ENCODE measurements around the gene TMEM254. TPM values are rescaled to one million over a fixed set of nuclear protein-coding genes. Genes with fewer than 3 reads are reported as not detected.

The TMEM254 gene
- total RNA-seq, 2 experiments from 2014 or later: not detected

DNA sequence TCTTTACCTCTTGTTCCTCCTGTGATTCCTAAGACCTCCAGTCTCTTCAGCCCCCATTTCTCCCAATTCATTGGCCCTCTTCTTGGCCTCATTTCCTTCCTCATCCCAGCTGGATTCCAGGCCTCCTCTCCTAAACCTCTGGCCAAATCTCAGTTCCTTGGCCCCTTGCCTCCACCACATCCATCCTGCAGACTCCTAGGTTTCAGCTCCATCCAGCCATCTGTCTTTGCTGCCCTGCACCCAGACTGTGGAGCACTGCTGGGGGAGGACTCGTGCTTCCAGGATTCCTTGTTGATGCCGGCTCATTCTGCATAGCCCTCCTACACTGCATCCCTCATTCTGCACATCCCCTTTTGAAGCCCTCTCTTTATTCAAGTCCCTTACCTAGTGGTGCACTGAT is 60.8 kb downstream of the TMEM254 start:
- intact Hi-C loops (cut with micrococcal nuclease; ENCODE audit: unreplicated experiment): no loop called here
- BruUV-seq (replicated peaks): no TSS peak
- POLR2A ChIA-PET: no interaction called here

DNA sequence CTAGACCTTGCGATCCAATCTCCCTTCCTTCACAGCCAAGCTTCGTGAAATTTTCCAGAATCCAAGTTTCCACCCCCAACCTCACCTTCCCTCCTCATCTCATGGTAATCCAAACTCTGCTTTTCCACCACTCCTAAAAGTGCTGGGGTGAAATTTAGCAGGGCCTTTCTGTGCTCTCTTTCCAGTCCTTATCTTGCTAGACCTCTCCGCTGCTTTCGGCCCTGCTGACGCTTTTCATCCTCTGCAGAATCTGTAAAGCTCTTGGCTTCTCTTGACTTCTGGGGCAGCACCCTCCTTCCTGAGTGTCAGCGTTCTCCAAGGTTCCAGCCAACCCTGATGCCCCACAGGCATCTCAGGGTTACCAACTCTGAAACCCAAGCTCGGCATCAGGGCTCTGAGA is 61.8 kb downstream of the TMEM254 start:
- no peaks in the 10 kb centered on the region for H4K20me1 ChIP-seq (ENCODE audit: insufficient read depth, low read length)
- ChIA-PET POLR2A (no interaction called here), CTCF (ENCODE audit: unreplicated experiment) (no interaction called here)
- no peaks in the 10 kb centered on the region for H3K9me2 ChIP-seq (ENCODE audit: insufficient read depth, low read length)
- intact Hi-C loops (cut with micrococcal nuclease; ENCODE audit: unreplicated experiment): no loop called here
- peaks cover 15% of the 10 kb centered on the region for H3K4me1 ChIP-seq (ENCODE audit: insufficient read depth, low read length, poor library complexity, severe bottlenecking)
- H3K36me3 ChIP-seq (ENCODE audit: insufficient read depth, low read length): no peaks in the 10 kb centered on the region
- H2AFZ ChIP-seq (ENCODE audit: low read length): no peak overlapping the region
- DNase-seq (ENCODE audit: low spot score): no peak
- H3K27ac ChIP-seq (ENCODE audit: low read depth, low read length, poor library complexity, severe bottlenecking): no peak overlapping the region
- no peak overlapping the region for H3K4me2 ChIP-seq (ENCODE audit: low read length)
- no peaks in the 10 kb centered on the region for H3K79me2 ChIP-seq (ENCODE audit: insufficient read depth, low read depth, low read length)
- TF ChIP-seq, protein P1, sequence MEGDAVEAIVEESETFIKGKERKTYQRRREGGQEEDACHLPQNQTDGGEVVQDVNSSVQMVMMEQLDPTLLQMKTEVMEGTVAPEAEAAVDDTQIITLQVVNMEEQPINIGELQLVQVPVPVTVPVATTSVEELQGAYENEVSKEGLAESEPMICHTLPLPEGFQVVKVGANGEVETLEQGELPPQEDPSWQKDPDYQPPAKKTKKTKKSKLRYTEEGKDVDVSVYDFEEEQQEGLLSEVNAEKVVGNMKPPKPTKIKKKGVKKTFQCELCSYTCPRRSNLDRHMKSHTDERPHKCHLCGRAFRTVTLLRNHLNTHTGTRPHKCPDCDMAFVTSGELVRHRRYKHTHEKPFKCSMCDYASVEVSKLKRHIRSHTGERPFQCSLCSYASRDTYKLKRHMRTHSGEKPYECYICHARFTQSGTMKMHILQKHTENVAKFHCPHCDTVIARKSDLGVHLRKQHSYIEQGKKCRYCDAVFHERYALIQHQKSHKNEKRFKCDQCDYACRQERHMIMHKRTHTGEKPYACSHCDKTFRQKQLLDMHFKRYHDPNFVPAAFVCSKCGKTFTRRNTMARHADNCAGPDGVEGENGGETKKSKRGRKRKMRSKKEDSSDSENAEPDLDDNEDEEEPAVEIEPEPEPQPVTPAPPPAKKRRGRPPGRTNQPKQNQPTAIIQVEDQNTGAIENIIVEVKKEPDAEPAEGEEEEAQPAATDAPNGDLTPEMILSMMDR (conservative IDR thresholded peaks at IDR 0.05; ENCODE audit: low read length): no peak
- TF ChIP-seq EZH2phosphoT487 (IDR thresholded peaks at IDR 0.05; ENCODE audit: borderline replicate concordance, low read depth, low read length): no peak
- H3K4me3 ChIP-seq (ENCODE audit: low read depth, low read length, poor library complexity, severe bottlenecking): no peak overlapping the region
- no TSS peak for BruUV-seq (replicated peaks)
- no peaks in the 10 kb centered on the region for H3K9me3 ChIP-seq (ENCODE audit: low read length)

More for the DNA sequence above, 60.8 kb downstream of the TMEM254 start:
- Histone ChIP-seq H3K79me2 (ENCODE audit: insufficient read depth, low read depth, low read length) (no peaks in the 10 kb centered on the region), H2AFZ (ENCODE audit: low read length) (no peak overlapping the region), H4K20me1 (ENCODE audit: insufficient read depth, low read length) (no peaks in the 10 kb centered on the region), H3K9me2 (ENCODE audit: insufficient read depth, low read length) (no peaks in the 10 kb centered on the region), H3K9me3 (ENCODE audit: low read length) (no peaks in the 10 kb centered on the region), H3K4me3 (ENCODE audit: low read depth, low read length, poor library complexity, severe bottlenecking) (no peak overlapping the region), H3K4me2 (ENCODE audit: low read length) (no peak overlapping the region), H3K36me3 (ENCODE audit: insufficient read depth, low read length) (no peaks in the 10 kb centered on the region), H3K4me1 (ENCODE audit: insufficient read depth, low read length, poor library complexity, severe bottlenecking) (peaks cover 6% of the 10 kb centered on the region), H3K27ac (ENCODE audit: low read depth, low read length, poor library complexity, severe bottlenecking) (no peak overlapping the region)
- DNase-seq (ENCODE audit: low spot score): no peak
- TF ChIP-seq, protein P1 (conservative IDR thresholded peaks at IDR 0.05; ENCODE audit: low read length): no peak
- TF ChIP-seq EZH2phosphoT487 (IDR thresholded peaks at IDR 0.05; ENCODE audit: borderline replicate concordance, low read depth, low read length): no peak
- CTCF ChIA-PET (ENCODE audit: unreplicated experiment): interaction anchor here (0.6 kb wide), 1 partner anchor 239 kb away, joined by 3 read pairs; no protein-coding TSS in a partner anchor

DNA sequence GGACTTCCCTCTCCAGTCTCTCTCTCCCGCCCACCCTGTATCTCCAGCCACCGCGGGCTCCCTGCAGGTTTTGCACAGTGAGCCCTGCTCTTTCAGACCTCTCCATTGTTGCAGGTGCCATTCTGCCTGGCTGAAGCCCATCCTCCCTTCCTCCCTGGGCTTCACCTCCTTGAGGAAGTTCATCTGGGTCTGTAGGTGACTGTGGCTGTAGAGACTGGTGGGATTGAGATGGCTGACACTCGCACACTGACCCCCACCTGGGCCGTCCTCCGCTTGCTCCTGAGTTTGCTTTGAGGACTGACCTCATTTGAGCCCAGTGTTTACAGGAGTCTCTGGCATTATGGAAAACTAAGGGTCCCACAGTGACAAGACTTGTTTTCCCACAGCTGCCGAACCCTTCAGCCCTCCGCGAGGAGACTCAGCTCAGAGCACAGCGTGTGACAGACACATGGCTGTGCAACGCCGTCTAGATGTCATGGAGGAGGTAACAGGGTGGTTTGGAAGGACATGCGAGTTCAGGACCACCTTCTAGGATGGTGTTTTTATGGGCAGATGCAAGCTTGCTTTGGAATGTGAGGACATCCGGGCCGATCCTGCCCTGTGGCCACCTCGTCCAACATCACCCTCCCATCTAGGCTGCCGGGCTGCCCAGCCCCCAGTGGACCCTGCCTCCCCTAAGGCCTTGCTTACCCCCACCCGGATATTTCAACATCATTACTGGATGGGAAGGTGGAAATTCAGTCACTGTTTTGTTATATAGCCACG is 63.4 kb downstream of the TMEM254 start:
- intact Hi-C loops (cut with micrococcal nuclease; ENCODE audit: unreplicated experiment): no loop called here
- POLR2A ChIA-PET: no interaction called here

More for the DNA sequence above, 63.4 kb downstream of the TMEM254 start:
- no peak overlapping the region for H3K27ac ChIP-seq (ENCODE audit: low read depth, low read length, poor library complexity, severe bottlenecking)
- CTCF ChIA-PET (ENCODE audit: unreplicated experiment): no interaction called here
- H3K4me1 ChIP-seq (ENCODE audit: insufficient read depth, low read length, poor library complexity, severe bottlenecking): peaks cover 23% of the 10 kb centered on the region
- H4K20me1 ChIP-seq (ENCODE audit: insufficient read depth, low read length): no peaks in the 10 kb centered on the region
- H3K36me3 ChIP-seq (ENCODE audit: insufficient read depth, low read length): no peaks in the 10 kb centered on the region
- no peak for DNase-seq (ENCODE audit: low spot score)
- H3K79me2 ChIP-seq (ENCODE audit: insufficient read depth, low read depth, low read length): no peaks in the 10 kb centered on the region
- H3K4me3 ChIP-seq (ENCODE audit: low read depth, low read length, poor library complexity, severe bottlenecking): no peak overlapping the region
- no peak for TF ChIP-seq EZH2phosphoT487 (IDR thresholded peaks at IDR 0.05; ENCODE audit: borderline replicate concordance, low read depth, low read length)
- TF ChIP-seq, protein P1 (conservative IDR thresholded peaks at IDR 0.05; ENCODE audit: low read length): no peak
- H3K9me3 ChIP-seq (ENCODE audit: low read length): no peaks in the 10 kb centered on the region
- H3K9me2 ChIP-seq (ENCODE audit: insufficient read depth, low read length): no peaks in the 10 kb centered on the region
- H3K4me2 ChIP-seq (ENCODE audit: low read length): no peak overlapping the region
- no TSS peak for BruUV-seq (replicated peaks)
- no peak overlapping the region for H2AFZ ChIP-seq (ENCODE audit: low read length)
